OCI-LY3 (cell line): Measurements from ENCODE around the gene ADARB2.

ENCODE experiments used
- EZH2phosphoT487 ChIP-seq: fragments of 200-600 bp; shearing (Covaris generic); IDR thresholded peaks from 2 replicates; pipeline ENCODE4 v1.6.1; 2018; ENCODE audit warnings: antibody characterized with exemption, mixed run types, low read depth
- TF ChIP-seq, protein P1 (sequence below): fragments of 200-600, 300-600 bp; sonication (generic); IDR thresholded peaks from 2 replicates; pipeline ENCODE4 v1.5.1; 2014; ENCODE audit warnings: antibody characterized with exemption, low read length, low read depth

DNA sequence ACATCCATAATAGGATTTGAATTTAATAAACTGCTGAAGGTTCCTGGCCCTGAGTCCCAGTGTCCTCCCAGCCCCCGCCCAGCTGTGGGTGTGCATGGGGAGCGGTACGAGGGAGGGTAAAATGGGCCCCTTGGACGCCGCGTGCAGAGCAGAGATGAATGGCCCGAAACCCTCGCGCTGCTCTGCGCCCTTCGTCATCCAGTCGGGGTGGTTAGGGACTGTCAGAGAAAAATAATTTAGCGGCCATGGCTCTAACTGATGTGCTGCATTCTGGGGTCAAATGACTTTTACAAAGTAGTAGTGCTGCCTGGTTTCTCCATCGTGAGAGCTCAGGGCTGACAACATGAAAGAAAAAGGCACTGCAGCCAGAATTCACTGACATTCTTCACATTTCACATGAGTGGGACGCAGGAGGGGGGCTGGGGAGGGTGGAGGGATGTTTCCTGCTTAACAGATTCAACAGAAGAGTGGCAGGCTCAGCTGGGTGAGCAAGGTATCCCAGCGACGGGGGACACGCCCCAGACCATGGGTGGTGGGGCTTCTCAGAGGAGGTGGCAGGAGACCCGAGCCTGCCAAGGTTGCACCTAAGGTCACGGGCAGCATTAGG lies 376.7 kb downstream of the ADARB2 start:
- TF ChIP-seq, protein P1, sequence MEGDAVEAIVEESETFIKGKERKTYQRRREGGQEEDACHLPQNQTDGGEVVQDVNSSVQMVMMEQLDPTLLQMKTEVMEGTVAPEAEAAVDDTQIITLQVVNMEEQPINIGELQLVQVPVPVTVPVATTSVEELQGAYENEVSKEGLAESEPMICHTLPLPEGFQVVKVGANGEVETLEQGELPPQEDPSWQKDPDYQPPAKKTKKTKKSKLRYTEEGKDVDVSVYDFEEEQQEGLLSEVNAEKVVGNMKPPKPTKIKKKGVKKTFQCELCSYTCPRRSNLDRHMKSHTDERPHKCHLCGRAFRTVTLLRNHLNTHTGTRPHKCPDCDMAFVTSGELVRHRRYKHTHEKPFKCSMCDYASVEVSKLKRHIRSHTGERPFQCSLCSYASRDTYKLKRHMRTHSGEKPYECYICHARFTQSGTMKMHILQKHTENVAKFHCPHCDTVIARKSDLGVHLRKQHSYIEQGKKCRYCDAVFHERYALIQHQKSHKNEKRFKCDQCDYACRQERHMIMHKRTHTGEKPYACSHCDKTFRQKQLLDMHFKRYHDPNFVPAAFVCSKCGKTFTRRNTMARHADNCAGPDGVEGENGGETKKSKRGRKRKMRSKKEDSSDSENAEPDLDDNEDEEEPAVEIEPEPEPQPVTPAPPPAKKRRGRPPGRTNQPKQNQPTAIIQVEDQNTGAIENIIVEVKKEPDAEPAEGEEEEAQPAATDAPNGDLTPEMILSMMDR = no peak
- no peak for TF ChIP-seq EZH2phosphoT487
